Liver (tissue), 9 donors: Measurements from ENCODE around the gene PMS1. TPM values are rescaled to one million over a fixed set of nuclear protein-coding genes. Genes with fewer than 3 reads are reported as not detected.

Experiments
- DNase-seq: peaks from one replicate; pipeline ENCODE4 v3.0.0-alpha.2; 2017; ENCODE audit warnings: low spot score
- H3K27ac ChIP-seq, 2 donors: one replicate each; pipeline ENCODE4 v1.7.0; 2013; ENCODE audit warnings: inconsistent platforms in 2 of 2, low read length in 2 of 2, control low read depth in 1 of 2, low read depth in 1 of 2, mild to moderate bottlenecking in 1 of 2
- H3K27me3 ChIP-seq, 4 donors: one replicate each; pipeline versions ENCODE4 v1.6.1 to v1.7.0; 2013; ENCODE audit warnings: low read length in 3 of 4, inconsistent platforms in 1 of 4, mild to moderate bottlenecking in 1 of 4, moderate library complexity in 1 of 4; ENCODE audit not compliant: control insufficient read depth in 4 of 4, insufficient read depth in 4 of 4
- H3K36me3 ChIP-seq, 4 donors: one replicate each; pipeline versions ENCODE4 v1.6.1 to v1.7.0; 2013; ENCODE audit warnings: low read length in 3 of 4, mild to moderate bottlenecking in 3 of 4, low read depth in 1 of 4, moderate library complexity in 1 of 4; ENCODE audit not compliant: control insufficient read depth in 4 of 4, insufficient read depth in 3 of 4
- H3K4me1 ChIP-seq, 4 donors: one replicate each; pipeline versions ENCODE4 v1.6.1 to v1.7.0; 2013; ENCODE audit warnings: low read length in 3 of 4, mild to moderate bottlenecking in 3 of 4, moderate library complexity in 1 of 4; ENCODE audit not compliant: control insufficient read depth in 4 of 4, insufficient read depth in 4 of 4
- H3K4me3 ChIP-seq, 3 donors: one replicate each; pipeline versions ENCODE4 v1.6.1 to v1.7.0; 2013; ENCODE audit warnings: low read length in 3 of 3, control low read depth in 1 of 3, low read depth in 1 of 3, mild to moderate bottlenecking in 1 of 3
- H3K9ac ChIP-seq, 2 donors: one replicate each; pipeline ENCODE4 v1.7.0; 2013; ENCODE audit warnings: low read length in 2 of 2, mild to moderate bottlenecking in 2 of 2, moderate library complexity in 2 of 2, control low read depth in 1 of 2, low read depth in 1 of 2
- H3K9me3 ChIP-seq, 4 donors: one replicate each; pipeline versions ENCODE4 v1.6.1 to v1.7.0; 2013; ENCODE audit warnings: low read length in 3 of 4; ENCODE audit not compliant: control insufficient read depth in 4 of 4
- ATF3 ChIP-seq: IDR thresholded peaks from 2 replicates; pipeline ENCODE4 v1.6.1; 2016; ENCODE audit warnings: antibody characterized with exemption
- CTCF ChIP-seq: fragments of 150-350 bp; IDR thresholded peaks from 2 replicates; pipeline ENCODE4 v1.5.1; 2017; ENCODE audit warnings: improper control_type of control experiment, low read depth, low read length; ENCODE audit not compliant: missing input control
- EGR1 ChIP-seq, 2 donors: IDR thresholded peaks; 2 replicates each; pipeline ENCODE4 v1.6.1; 2016 to 2018; ENCODE audit warnings: antibody characterized with exemption in 2 of 2, low read depth in 2 of 2
- FOXA1 ChIP-seq: IDR thresholded peaks from 2 replicates; pipeline ENCODE4 v1.6.1; 2016; ENCODE audit warnings: antibody characterized with exemption
- FOXA2 ChIP-seq: IDR thresholded peaks from 2 replicates; pipeline ENCODE4 v1.6.1; 2016; ENCODE audit warnings: antibody characterized with exemption
- GABPA ChIP-seq, 2 donors: IDR thresholded peaks in 1 of 2; conservative IDR thresholded peaks in 1 of 2; 2 replicates each; pipeline ENCODE4 v1.6.1; 2016; ENCODE audit warnings: antibody characterized with exemption in 2 of 2, mild to moderate bottlenecking in 1 of 2, moderate library complexity in 1 of 2
- HNF4A ChIP-seq, 2 donors: conservative IDR thresholded peaks; 2 replicates each; pipeline ENCODE4 v1.6.1; 2016; ENCODE audit warnings: antibody characterized with exemption in 2 of 2, mild to moderate bottlenecking in 2 of 2
- HNF4G ChIP-seq: IDR thresholded peaks from 2 replicates; pipeline ENCODE4 v1.6.1; 2016; ENCODE audit warnings: antibody characterized with exemption
- JUND ChIP-seq, 2 donors: IDR thresholded peaks; 2 replicates each; pipeline ENCODE4 v1.6.1; 2016; ENCODE audit warnings: antibody characterized with exemption in 2 of 2
- MAX ChIP-seq: IDR thresholded peaks from 2 replicates; pipeline ENCODE4 v1.6.1; 2016; ENCODE audit warnings: antibody characterized with exemption
- NR2F2 ChIP-seq: IDR thresholded peaks from 2 replicates; pipeline ENCODE4 v1.6.1; 2016; ENCODE audit warnings: antibody characterized with exemption
- RAD21 ChIP-seq, 2 donors: IDR thresholded peaks; 2 replicates each; pipeline ENCODE4 v1.6.1; 2016; ENCODE audit warnings: antibody characterized with exemption in 2 of 2, mild to moderate bottlenecking in 2 of 2
- REST ChIP-seq: IDR thresholded peaks from 2 replicates; pipeline ENCODE4 v1.6.1; 2016; ENCODE audit warnings: antibody characterized with exemption, mild to moderate bottlenecking
- RXRA ChIP-seq, 2 donors: IDR thresholded peaks; 2 replicates each; pipeline ENCODE4 v1.6.1; 2017 to 2018; ENCODE audit warnings: antibody characterized with exemption in 2 of 2, mild to moderate bottlenecking in 1 of 2
- SP1 ChIP-seq: IDR thresholded peaks from 2 replicates; pipeline ENCODE4 v1.6.1; 2018; ENCODE audit warnings: antibody characterized with exemption, mild to moderate bottlenecking
- TAF1 ChIP-seq: conservative IDR thresholded peaks from 2 replicates; pipeline ENCODE4 v1.6.1; 2016; ENCODE audit warnings: antibody characterized with exemption, mild to moderate bottlenecking
- YY1 ChIP-seq: IDR thresholded peaks from 2 replicates; pipeline ENCODE4 v1.6.1; 2016; ENCODE audit warnings: antibody characterized with exemption, mild to moderate bottlenecking
- ZBTB33 ChIP-seq: IDR thresholded peaks from 2 replicates; pipeline ENCODE4 v1.6.1; 2016; ENCODE audit warnings: antibody characterized with exemption
- WGBS: extraction: QIAGEN DNeasy Blood & Tissue Kit; methylation state at CpG from one replicate; pipeline ENCODE4 v1.1.7; 2013; 5-methylcytosine and 5-hydroxymethylcytosine counted together
- polyA plus RNA-seq, 2 donors: library from polyadenylated mRNA; stranded (reverse) in 1 of 2; unstranded in 1 of 2; fragments of 200-250 nt in 1 of 2; fragments of >200 nt in 1 of 2; fragmentation: Nextera tagmentation in 1 of 2; extraction: Ambion mirVana in 1 of 2; gene quantifications; one replicate each; pipeline versions ENCODE4 v1.2.1 to v1.2.3, GENCODE V29; 2013 to 2015
- total RNA-seq, 2 donors: library from RNA; depleted of rRNA; stranded (reverse); fragments of >200 nt; gene quantifications; one replicate each; pipeline ENCODE4 v1.2.3, GENCODE V29; 2014
- donor health status: healthy.
- donor health status: healthy.
- donor health status: healthy.
- donor health status: healthy.
- donor health status: healthy.

Gene PMS1
- total and polyA plus RNA-seq, 4 donors = 3.0 to 19.2 (median 8.7) TPM

- no peak overlapping the region for H3K9ac ChIP-seq
- no peak overlapping the region for H3K27ac ChIP-seq
- H3K36me3 ChIP-seq = peaks cover 0 to 4% (median 2%) of the 10 kb centered on the region in 4 donors
- no peak for DNase-seq
- H3K4me1 ChIP-seq = no peaks in the 10 kb centered on the region
- no peaks in the 10 kb centered on the region for H3K9me3 ChIP-seq
- 96% methylated on average over 2 of the region's 2 CpGs for WGBS
- no peak overlapping the region for H3K4me3 ChIP-seq
- TF ChIP-seq RXRA (IDR thresholded peaks at IDR 0.05) (no peak), RAD21 (IDR thresholded peaks at IDR 0.05) (no peak), REST (no peak), TAF1 (no peak), FOXA2 (no peak), ATF3 (no peak), JUND (IDR thresholded peaks at IDR 0.05) (no peak), EGR1 (IDR thresholded peaks at IDR 0.05; ENCODE audit: low read depth in 2 of 2) (no peak), HNF4G (no peak), ZBTB33 (no peak), YY1 (no peak), MAX (no peak), NR2F2 (no peak), GABPA (IDR thresholded peaks at IDR 0.05 in 1 of 2, conservative IDR thresholded peaks at IDR 0.05 in 1 of 2) (no peak), FOXA1 (no peak), CTCF (no peak), HNF4A (conservative IDR thresholded peaks at IDR 0.05) (no peak), SP1 (no peak)
- H3K27me3 ChIP-seq = no peaks in the 10 kb centered on the region
Observed at GRCh38 chr2:189802396-189802912, 18.2 kb downstream of the PMS1 start.
